ENCODE results near the gene EDNRB.

DNA sequence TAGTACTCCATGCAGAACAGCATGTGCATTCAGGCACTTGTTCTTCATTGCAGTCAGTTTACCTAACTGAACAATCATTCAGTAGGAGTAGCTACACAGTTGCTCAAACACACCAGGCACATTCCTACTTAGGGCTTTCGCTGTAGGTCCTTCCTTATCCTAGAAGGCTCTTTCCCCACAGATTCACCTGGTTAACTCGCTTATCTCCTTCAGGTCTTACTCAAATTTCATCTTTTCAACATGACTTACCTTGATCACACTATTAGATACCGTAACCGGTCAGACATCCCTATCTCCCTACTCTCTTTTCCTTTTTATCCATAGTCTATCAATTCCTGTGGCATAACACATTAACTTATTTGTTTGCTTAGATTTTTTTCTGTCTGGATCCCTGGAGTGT is 14.6 kb downstream of the EDNRB start:
- no peak for TF ChIP-seq POLR2AphosphoS5 (IDR thresholded peaks at IDR 0.05; ENCODE audit: borderline replicate concordance, low read depth, low read length)
- TF ChIP-seq EZH2 (IDR thresholded peaks at IDR 0.05), result no peak
- TF ChIP-seq FOXP2 (optimal IDR thresholded peaks at IDR 0.05; ENCODE audit: control extremely low read depth, extremely low read length, insufficient read depth), result no peak
